SK-N-SH treated with all-trans-retinoic acid at 6 μM for 48 hours (cell line): ENCODE data around the gene CDH24.

Experiments used
- ATAC-seq: fragments of 200-7000 bp; cut with Tn5 transposase; 3 replicates; pipeline ENCODE4 v1.9.1; 2020; ENCODE audit warnings: mild to moderate bottlenecking, moderate library complexity
- ARNTL ChIP-seq: fragments of 450-650 bp; formaldehyde crosslinking; IDR thresholded peaks from 2 replicates; pipeline ENCODE4 v1.5.0; 2020; ENCODE audit warnings: low read depth, mild to moderate bottlenecking, moderate library complexity, borderline replicate concordance
- BACH2 ChIP-seq: fragments of 250-450 bp; sonication (Bioruptor Pico); IDR thresholded peaks from 2 replicates; pipeline ENCODE4 v1.9.0; 2021; ENCODE audit warnings: mild to moderate bottlenecking, borderline replicate concordance
- CREB5 ChIP-seq: fragments of 250-450 bp; sonication (Bioruptor Pico); IDR thresholded peaks from 2 replicates; pipeline ENCODE4 v1.5.1; 2020; ENCODE audit warnings: low read depth, mild to moderate bottlenecking, moderate library complexity
- CSDC2 ChIP-seq: fragments of 250-450 bp; sonication (Bioruptor Pico); IDR thresholded peaks from 2 replicates; pipeline ENCODE4 v1.5.0; 2020; ENCODE audit warnings: mild to moderate bottlenecking, moderate library complexity
- CSRNP3 ChIP-seq: fragments of 250-450 bp; sonication (Bioruptor Pico); IDR thresholded peaks from 2 replicates; pipeline ENCODE4 v1.5.1; 2021; ENCODE audit warnings: mild to moderate bottlenecking, moderate library complexity
- ESRRG ChIP-seq: fragments of 250-450 bp; sonication (Bioruptor Pico); IDR thresholded peaks from 2 replicates; pipeline ENCODE4 v1.6.1; 2021; ENCODE audit warnings: mild to moderate bottlenecking
- GLIS3 ChIP-seq: fragments of 250-450 bp; sonication (Bioruptor Pico); IDR thresholded peaks from 2 replicates; pipeline ENCODE4 v1.5.0; 2020; ENCODE audit warnings: mild to moderate bottlenecking, moderate library complexity
- ISL1 ChIP-seq: fragments of 250-450 bp; sonication (Bioruptor Pico); IDR thresholded peaks from 2 replicates; pipeline ENCODE4 v2.1.2; 2022; ENCODE audit warnings: mild to moderate bottlenecking, moderate library complexity
- OSR1 ChIP-seq: fragments of 250-450 bp; sonication (Bioruptor Pico); IDR thresholded peaks from 2 replicates; pipeline ENCODE4 v1.8.0; 2022; ENCODE audit warnings: moderate library complexity, mild to moderate bottlenecking, inconsistent platforms
- PATZ1 ChIP-seq: fragments of 250-450 bp; sonication (Bioruptor Pico); IDR thresholded peaks from 2 replicates; pipeline ENCODE4 v1.8.0; 2020; ENCODE audit warnings: mild to moderate bottlenecking, moderate library complexity, borderline replicate concordance
- POU6F1 ChIP-seq: fragments of 250-450 bp; sonication (Bioruptor Pico); IDR thresholded peaks from 2 replicates; pipeline ENCODE4 v1.8.0; 2021; ENCODE audit warnings: low read depth, mild to moderate bottlenecking, moderate library complexity, borderline replicate concordance
- PPARA ChIP-seq: fragments of 250-450 bp; sonication (Bioruptor Pico); IDR thresholded peaks from 2 replicates; pipeline ENCODE4 v1.5.0; 2020; ENCODE audit warnings: mild to moderate bottlenecking, borderline replicate concordance
- RARB ChIP-seq: fragments of 250-450 bp; sonication (Bioruptor Pico); IDR thresholded peaks from 2 replicates; pipeline ENCODE4 v1.8.0; 2021; ENCODE audit warnings: mild to moderate bottlenecking, moderate library complexity
- SNAI2 ChIP-seq: fragments of 250-450 bp; sonication (Bioruptor Pico); IDR thresholded peaks from 2 replicates; pipeline ENCODE4 v1.5.0; 2020; ENCODE audit warnings: mild to moderate bottlenecking, moderate library complexity
- TCF4 ChIP-seq: fragments of 250-450 bp; sonication (Bioruptor Pico); IDR thresholded peaks from 2 replicates; pipeline ENCODE4 v1.8.0; 2021; ENCODE audit warnings: mild to moderate bottlenecking, moderate library complexity, borderline replicate concordance
- TOX ChIP-seq: fragments of 250-450 bp; sonication (Bioruptor Pico); IDR thresholded peaks from 2 replicates; pipeline ENCODE4 v1.8.0; 2021; ENCODE audit warnings: mild to moderate bottlenecking, moderate library complexity, borderline replicate concordance
- TSHZ2 ChIP-seq: fragments of 250-450 bp; sonication (Bioruptor Pico); IDR thresholded peaks from 2 replicates; pipeline ENCODE4 v1.5.0; 2020; ENCODE audit warnings: mild to moderate bottlenecking, moderate library complexity
- ZC3H10 ChIP-seq: fragments of 250-450 bp; sonication (Bioruptor Pico); IDR thresholded peaks from 2 replicates; pipeline ENCODE4 v1.5.1; 2021; ENCODE audit warnings: mild to moderate bottlenecking, moderate library complexity
- ZFP3 ChIP-seq: fragments of 250-450 bp; sonication (Bioruptor Pico); IDR thresholded peaks from 2 replicates; pipeline ENCODE4 v1.5.0; 2020; ENCODE audit warnings: mild to moderate bottlenecking, moderate library complexity
- ZFP30 ChIP-seq: fragments of 450-650 bp; formaldehyde crosslinking; IDR thresholded peaks from 2 replicates; pipeline ENCODE4 v1.5.0; 2022; ENCODE audit warnings: mild to moderate bottlenecking, moderate library complexity
- ZNF565 ChIP-seq: fragments of 450-650 bp; formaldehyde crosslinking; conservative IDR thresholded peaks from 2 replicates; pipeline ENCODE4 v1.5.0; 2020; ENCODE audit warnings: low read depth, mild to moderate bottlenecking, moderate library complexity
- ZNF8 ChIP-seq: fragments of 450-650 bp; formaldehyde crosslinking; IDR thresholded peaks from 2 replicates; pipeline ENCODE4 v1.5.0; 2020; ENCODE audit warnings: mild to moderate bottlenecking, moderate library complexity

The CDH24 gene

GRCh38 chr14:23067847-23068788 lies 10.8 kb upstream of the CDH24 start:
- TF ChIP-seq ESRRG (CRISPR knock-in tag) = no peak
- no peak for TF ChIP-seq OSR1 (CRISPR knock-in tag)
- TF ChIP-seq ISL1 (CRISPR knock-in tag) = no peak
- TF ChIP-seq TOX = no peak
- no peak for TF ChIP-seq ARNTL (CRISPR knock-in tag)
- TF ChIP-seq ZC3H10 = no peak
- TF ChIP-seq SNAI2 = no peak
- no peak for TF ChIP-seq ZFP30 (CRISPR knock-in tag)
- no peak for TF ChIP-seq PATZ1 (CRISPR knock-in tag)
- no peak for TF ChIP-seq POU6F1 (CRISPR knock-in tag)
- TF ChIP-seq ZNF565 = no peak
- TF ChIP-seq CREB5 (CRISPR knock-in tag) = no peak
- no peak for TF ChIP-seq RARB (CRISPR knock-in tag)
- no peak for TF ChIP-seq CSDC2 (CRISPR knock-in tag)
- no peak for TF ChIP-seq GLIS3 (CRISPR knock-in tag)
- no peak for TF ChIP-seq TCF4 (CRISPR knock-in tag)
- no peak for TF ChIP-seq ZNF8 (CRISPR knock-in tag)
- TF ChIP-seq PPARA (CRISPR knock-in tag) = no peak
- TF ChIP-seq CSRNP3 (CRISPR knock-in tag) = no peak
- no peak for TF ChIP-seq TSHZ2 (CRISPR knock-in tag)
- TF ChIP-seq, all 23 proteins: peak for 0
- no peak for ATAC-seq

- TF ChIP-seq CSRNP3 (CRISPR knock-in tag) (no peak), PPARA (CRISPR knock-in tag) (no peak), ESRRG (CRISPR knock-in tag) (no peak), ZFP3 (CRISPR knock-in tag) (no peak), ISL1 (CRISPR knock-in tag) (no peak), OSR1 (CRISPR knock-in tag) (no peak), PATZ1 (CRISPR knock-in tag) (no peak), ZNF565 (no peak), TCF4 (CRISPR knock-in tag) (no peak), BACH2 (CRISPR knock-in tag) (no peak)
- no peak for ATAC-seq
Observed at GRCh38 chr14:23066855-23067744, 9.8 kb upstream of the CDH24 start.
